HuH-7.5 (cell line): ENCODE data around the gene TOP2A.

Source experiments
- DNase-seq: peaks from one replicate; pipeline ENCODE4 v3.0.0; 2011; ENCODE audit warnings: low spot score

TOP2A gene

GRCh38 chr17:40345994-40346764 is 71.5 kb downstream of the TOP2A start:
- DNase-seq: no peak

DNA sequence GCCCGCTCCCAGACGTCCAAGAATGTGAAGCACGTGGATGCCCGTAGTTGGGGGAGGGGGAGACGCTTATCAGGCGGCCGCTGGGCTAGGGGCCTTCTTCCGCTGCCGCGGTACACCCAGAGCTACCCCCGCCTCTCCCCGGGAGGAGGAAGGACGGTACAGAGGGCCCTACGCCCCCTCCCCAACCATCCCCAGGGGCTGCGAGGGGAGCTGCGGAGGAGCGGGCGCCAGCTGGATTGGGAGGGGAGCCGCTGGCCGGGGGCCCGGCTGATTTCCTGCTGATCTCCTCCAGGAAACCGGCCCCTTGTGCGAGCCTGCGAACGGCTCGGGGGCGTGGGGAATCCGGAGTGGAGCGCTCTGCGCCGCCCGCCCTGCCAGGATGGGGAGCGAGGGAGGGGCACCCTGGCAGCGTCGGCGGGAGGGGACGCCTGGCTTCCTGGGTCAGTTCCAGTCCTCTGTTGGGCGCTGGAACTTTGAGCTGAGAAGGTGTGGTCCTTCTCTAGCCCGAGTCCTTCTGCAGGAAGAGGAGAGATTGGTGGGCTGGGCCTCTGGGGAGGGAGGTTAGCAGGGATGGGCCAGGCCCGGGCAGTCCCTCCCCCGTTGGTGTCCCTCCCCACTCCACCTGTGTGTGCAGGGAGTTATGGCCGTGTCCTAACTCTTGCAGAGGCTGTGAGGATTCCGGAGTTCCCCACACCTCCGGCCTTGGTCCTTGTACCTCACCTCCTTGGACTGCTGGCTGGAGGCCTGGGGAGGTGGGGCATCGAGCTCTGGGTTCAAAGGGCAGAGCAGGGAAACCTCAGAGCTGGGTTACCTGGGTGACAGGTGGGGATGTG is 72.3 kb downstream of the TOP2A start:
- peak; percentile 91 for DNase-seq

DNA sequence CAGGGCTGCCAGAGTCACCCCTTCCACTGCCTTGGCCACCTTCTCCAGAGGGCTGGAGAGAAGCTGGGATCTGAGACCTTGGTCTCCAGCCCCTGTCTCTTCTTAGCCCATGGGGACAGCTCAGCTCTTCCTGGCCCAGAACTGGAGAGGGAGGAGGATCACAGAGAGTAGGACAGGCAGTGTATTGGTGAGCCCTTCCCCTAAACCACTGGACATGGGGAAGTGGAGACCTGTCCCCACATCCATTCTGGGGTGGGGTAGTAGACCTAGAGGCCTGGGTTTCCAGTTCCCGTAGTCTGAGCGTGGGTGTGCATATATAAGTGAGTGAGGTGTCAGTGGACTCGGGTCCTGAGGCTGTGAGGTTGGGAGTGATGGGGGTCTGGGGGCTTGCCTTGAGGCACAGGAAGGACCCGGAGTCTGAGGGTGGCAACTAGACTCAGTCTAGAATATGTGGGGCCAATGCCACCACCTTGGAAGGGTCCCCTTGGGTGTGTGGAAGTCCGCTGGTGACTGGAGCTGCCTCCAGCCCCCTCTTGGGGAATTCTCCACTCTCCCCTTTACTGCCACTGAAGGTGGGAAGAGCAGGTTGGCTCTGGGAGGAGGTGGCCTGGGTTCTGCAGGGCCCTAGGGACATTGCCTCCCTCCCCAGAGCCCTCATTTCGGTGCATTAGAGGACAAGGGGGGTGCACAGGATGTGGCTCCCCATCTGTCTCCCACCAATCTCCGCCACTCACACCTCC is 73.1 kb downstream of the TOP2A start:
- DNase-seq: no peak

DNA sequence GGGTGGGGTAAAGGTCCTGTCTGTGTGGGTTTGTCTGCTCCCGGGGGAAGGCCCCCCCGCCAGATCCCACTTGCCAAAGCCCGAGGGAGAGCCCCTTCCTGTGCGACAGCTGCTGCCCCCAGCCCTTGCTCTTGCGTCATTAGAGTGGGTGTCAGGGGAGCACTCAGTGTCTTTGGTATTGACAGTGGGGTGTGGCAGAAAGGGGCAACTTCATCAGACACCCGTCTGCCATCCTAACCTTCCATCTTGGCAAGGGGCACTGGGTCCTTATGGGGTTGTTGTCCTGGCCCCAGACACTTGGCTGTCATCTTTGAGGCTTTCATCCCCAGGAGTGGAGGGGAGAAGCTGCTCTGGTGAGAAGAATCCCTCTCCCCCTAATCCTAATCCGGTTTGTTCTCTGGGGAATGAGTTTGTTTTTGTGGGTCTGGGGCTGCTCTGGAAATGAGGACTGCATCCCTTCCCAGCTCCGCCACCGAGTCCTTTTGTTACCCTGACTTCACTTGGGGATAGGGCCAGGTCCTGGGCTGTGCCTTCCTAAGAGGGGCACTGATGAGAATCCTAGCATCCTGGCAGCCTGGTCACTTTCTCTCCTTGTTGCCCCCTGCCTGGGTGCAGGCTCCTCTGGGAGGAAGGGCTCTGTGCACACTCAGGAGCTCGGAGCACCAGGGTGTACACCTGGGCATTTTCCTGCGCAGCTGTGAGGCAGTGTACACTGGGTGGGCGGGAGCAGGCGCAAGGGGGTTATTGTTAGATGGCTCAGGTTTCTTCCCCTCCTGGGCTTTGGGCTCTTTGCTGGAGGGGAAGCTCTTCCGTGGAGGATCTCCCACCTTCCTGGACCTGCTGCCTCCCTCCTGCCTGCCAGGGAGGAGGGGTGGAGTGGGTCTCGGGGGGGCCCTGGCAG is 74.2 kb downstream of the TOP2A start:
- DNase-seq: no peak

DNA sequence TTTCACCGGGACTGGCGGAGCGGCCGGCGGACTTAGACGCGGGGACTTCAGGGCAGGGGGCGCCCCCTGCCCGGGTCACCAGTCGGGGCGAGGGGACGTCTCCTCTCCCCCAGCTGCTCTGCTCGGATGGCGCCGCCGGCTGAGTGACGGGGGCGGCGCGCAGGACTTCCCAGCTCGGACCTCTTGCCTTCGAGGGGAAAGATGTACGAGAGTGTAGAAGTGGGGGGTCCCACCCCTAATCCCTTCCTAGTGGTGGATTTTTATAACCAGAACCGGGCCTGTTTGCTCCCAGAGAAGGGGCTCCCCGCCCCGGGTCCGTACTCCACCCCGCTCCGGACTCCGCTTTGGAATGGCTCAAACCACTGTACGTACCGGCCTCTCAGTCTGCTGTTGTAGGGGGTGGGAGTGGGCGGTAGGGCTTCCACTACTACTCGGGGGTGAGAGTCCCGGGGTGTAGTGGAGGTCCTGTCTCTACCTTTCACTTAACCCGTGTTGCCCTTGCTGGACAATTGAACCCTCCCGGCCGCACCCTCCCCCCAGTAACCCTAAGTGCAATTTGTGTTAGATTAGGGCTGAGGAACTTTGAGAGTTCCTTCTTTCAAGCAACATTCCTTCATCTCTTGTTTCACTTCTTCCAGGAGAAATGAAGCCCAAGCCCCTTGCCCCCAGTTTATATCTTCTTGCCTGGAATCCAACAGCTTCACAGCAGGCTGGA is 75.0 kb downstream of the TOP2A start:
- DNase-seq: no peak

DNA sequence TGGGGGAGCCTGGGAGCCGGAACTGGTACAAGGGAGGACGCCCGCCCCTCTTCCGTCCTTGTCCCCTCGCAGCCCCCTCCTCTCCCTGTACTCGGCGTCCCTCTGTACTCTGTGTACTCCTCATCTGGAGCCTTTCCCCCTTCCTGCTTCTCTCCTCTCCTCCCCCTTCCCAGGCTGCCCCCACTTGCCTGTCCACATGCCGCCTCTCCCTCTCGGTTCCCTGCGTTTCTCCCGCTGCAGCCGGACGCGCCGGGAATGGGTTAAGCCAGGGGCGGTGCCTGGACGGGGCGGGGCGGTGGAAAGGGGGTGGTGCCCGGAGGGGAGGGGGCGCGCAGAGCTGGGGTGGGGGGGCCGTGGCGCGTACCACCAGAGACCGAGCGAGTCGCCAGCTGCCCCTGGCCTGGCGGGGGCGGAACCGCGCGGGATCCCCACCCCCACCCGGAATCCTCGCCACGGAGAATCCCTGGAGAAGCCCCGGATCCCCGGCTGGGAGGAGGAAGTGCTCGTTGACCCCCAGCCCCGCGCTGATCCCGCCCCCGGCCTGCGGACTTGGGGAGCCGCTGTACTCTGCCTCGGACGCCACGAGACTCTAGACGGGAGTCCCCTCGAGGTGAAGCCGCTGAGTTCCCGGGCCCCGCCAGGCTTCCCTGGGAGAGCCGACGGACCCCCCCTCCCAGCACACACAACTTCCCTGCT is 75.7 kb downstream of the TOP2A start:
- DNase-seq: peak; percentile 79

DNA sequence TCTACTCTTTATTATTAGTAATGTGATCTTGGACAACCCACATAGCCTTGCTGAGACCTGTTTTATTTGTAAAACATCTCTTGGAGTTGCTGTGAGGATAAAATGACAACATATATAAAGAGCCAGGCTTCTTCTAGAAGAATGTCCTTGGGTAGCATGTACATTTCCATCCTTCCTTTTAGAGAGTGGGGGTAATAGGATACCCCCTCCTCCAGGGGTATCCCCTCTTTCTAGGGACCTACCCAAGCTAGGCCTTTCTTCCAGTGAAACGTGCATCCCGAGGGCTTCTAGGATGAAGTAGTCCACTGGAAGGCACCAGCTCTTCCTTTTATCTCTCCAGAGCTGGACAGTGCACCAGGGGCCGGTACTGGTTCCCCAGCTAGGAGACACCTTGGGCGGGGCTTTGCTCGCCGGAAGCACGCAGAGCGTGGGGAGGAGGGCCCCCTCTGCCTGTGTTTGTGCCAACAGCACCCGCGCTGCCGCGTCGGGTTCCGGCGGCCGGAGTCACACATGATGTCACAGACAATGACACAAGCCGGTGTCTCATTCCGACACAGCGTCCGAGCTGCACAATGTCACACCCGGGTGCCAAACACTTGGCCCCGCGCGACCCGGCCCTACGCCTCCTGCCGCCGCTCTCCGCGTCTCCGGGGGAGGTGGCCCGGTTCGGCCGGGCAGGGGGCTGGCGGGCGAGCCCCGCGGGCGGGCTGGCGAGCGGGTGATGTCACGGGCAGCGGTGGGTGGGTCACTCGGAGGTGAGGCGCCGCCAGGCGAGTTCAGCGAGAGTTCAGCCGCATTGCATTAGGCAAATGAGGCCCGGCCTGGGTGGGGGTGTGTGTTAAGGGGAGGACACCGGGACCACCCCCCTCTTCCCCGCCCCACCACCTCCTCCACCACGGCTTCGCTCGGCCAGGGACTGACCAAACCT is 76.6 kb downstream of the TOP2A start:
- DNase-seq: peak; percentile 73

DNA sequence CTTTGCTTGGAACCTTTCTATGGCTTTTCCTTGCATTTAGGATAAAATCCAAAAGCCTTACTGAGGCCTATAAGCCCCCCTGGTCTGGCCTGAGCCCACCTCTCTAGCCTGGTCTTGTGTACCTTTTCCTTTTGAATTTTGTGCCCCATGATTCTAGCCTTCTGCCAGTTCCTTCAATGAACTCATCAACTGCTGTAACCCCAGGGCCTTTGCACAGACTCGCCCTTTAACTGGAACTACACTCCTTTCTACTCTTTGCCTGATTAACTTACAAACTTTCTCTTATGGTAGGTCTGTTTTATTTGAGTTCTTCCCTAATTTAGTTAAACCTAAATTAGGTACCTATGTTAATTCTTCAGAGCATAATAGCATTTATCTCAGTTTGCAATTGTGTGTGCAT is 77.4 kb downstream of the TOP2A start:
- no peak for DNase-seq

DNA sequence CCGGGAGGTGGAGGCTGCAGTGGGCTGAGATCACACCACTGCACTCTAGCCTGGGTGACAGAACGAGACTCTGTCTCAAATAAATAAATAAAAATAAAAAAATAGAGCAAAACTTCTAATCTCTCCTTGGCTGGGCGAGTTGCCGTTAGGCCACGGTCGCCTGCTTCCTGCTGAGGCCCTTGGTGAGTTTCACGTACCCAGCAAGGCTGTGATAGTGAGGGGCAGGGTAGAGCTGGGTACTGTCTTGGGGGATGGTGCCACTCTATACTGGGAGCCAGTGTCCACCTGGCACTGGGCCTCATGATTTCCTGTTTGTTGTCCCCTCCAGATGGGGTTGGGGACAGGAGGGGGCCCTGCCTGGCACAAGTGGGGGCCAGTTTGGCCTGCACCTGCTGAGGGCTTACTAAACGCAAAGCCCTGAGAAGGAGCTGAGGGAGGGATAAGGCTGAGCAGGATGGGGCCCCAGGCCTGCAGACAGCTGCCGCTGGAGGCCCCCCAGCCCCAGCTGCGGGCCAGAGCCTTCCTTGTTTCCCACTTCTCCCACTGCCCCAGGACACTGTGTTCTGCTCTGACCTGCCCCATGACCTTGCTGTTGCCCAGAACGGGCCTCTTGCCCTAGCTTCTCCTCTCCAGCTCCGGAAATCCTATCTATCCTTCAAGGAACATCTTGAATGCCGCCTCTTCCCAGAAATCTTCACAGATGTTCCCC is 78.6 kb downstream of the TOP2A start:
- no peak for DNase-seq
